GM10248 (cell line): Measurements from ENCODE around the gene GALNT9.

Experiments used
- CTCF ChIA-PET: fragments of 300-600 bp; sonication (Branson Sonifier 250); formaldehyde crosslinking; extraction: SDS; loops from one replicate; lab custom pipeline; 2021; ENCODE audit warnings: antibody characterized with exemption; lab: Yijun Ruan, JAX
- POLR2A ChIA-PET: fragments of 350-650 bp; sonication (Branson Sonifier 250); formaldehyde crosslinking; extraction: SDS; loops from one replicate; lab custom pipeline; 2020; ENCODE audit warnings: antibody characterized with exemption; lab: Yijun Ruan, JAX
- DNase-seq: peaks from one replicate; pipeline ENCODE4 v3.0.0; 2012; ENCODE audit errors: extremely low spot score
- CTCF ChIP-seq: IDR thresholded peaks from 2 replicates; pipeline ENCODE4 v1.5.1; 2012; ENCODE audit warnings: mild to moderate bottlenecking, low read depth; ENCODE audit errors: extremely low read depth, missing control alignments, control extremely low read depth

The GALNT9 gene

DNA sequence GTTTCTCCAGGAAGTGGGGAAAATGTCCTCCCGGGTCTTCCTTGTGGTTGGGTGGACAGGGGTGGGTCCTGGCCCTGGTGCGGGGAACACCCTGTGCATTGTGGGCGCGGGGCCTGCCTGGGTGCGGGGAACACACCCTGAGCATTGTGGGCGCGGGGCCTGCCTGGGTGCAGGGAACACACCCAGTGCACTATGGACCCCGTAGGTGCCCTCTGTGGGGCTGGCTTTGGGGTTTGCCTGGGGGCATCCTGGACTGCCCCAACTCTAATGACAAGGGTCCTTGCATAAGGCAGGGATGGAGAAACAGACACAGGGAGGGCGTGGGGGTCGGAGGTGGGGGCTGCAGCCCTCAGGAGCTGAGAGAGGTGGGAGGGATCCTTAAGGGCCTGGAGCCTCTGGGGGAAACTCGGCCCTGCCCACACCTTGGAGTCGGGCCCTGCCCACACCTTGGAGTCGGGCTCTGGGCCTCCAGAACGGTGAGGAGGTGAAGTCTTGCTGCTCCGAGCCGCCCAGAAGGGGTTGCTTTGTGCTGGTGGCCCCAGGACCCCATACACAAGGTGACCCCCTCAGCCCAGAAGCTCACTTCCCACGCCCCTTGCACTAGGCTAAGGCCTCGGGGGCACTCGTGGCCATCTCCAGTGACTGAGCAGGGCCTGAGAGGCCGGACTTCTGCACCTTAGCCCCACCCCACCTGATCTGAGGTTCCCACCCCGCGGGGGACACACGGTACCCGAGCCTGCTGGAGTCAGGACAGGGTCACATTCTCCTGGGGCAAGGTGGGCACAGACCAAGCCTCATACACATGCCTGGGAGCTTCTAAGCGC lies 69.3 kb downstream of the GALNT9 start:
- TF ChIP-seq CTCF: no peak
- DNase-seq: no peak
- ChIA-PET CTCF (no interaction called here), POLR2A (no interaction called here)

DNA sequence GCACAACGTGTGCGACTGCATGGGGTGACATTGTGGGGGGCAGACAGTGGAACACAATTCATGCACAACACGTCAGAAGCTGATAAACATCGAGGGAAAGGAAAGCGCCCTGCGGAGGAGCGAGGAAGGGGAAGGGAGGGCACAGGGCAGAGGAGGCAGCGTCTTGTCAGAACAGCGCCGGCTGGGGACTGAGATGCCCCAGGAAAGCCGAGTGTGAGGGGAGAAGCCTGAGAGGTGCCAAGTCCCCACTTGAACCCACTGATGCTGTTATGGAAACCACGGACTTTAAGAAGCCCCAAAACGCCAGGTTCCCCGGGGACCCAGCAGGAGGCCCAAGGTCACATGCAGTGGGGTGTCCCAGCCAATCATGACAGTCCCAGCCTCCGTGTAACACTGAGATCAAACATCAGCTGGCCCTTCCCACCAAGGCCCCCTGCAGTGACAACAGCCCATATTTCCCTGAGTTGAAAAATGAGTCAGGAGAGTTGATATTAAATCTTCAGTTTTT lies 70.0 kb downstream of the GALNT9 start:
- no peak for DNase-seq
- ChIA-PET CTCF (no interaction called here), POLR2A (no interaction called here)
- TF ChIP-seq CTCF: no peak

DNA sequence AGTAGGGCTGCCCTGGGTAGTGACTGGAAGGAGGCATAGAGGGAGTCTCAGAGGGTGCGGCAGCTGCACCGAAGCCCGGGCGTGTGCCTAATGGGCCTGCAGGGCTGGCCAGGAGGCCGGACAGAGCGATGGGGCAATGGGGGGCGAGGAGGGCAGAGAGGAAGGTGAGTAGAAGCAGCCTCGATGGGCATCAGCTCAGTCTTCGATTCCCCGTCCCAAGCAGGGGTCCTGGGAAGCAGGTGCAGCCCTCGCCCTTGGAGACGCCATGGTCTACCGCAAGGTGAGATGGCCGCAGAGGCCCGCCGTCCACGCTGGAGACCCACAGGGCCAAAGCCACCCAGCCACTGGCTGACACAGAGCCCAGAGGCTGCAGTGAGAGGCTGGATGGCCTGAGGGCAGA lies 70.8 kb downstream of the GALNT9 start:
- CTCF ChIA-PET: no interaction called here
- TF ChIP-seq CTCF: no peak
- DNase-seq: no peak
- POLR2A ChIA-PET: no interaction called here

GRCh38 chr12:132257955-132258490 lies 71.4 kb downstream of the GALNT9 start:
- ChIA-PET CTCF (no interaction called here), POLR2A (no interaction called here)
- no peak for DNase-seq
- no peak for TF ChIP-seq CTCF

DNA sequence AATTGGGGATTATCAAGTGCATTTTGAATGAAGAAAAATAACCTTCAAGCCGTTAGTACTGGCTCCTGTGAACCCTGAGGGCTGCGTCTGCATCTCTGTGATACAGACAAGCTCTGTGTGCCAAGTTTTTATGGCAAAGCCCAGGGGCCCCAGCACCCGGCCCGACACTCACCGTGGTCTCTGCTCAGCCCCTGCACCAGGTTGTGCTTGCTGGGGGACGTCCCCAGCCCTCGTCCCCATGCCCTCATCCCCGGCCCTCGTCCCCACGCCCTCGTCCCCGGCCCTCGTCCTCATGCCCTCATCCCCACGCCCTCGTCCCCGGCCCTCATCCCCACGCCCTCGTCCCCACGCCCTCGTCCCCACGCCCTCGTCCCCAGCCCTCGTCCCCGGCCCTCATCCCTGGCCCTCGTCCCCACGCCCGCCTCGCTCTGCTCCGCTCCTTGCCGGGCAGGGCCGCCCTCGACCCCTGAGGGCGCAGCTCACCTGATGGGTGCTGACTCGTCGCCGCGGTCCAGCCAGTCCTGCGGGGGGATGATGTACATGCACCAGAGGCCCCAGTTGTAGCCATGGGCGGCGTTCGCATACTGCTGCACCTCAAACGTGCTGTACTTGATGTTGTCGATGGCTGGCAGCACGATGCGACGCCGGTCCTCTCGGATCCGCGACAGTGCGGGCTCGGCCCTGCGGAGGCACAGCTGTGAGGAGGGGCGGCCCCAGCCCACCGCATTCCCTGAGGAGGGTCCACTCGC lies 72.0 kb downstream of the GALNT9 start:
- ChIA-PET POLR2A (no interaction called here), CTCF (no interaction called here)

GRCh38 chr12:132256646-132257045 lies 72.7 kb downstream of the GALNT9 start:
- no peak for DNase-seq
- CTCF ChIA-PET: no interaction called here
- POLR2A ChIA-PET: no interaction called here
- no peak for TF ChIP-seq CTCF

More for the DNA sequence above, 72.0 kb downstream of the GALNT9 start:
- DNase-seq: no peak
- TF ChIP-seq CTCF: no peak
